ENCODE data around the gene PITRM1.

Gene PITRM1

GRCh38 chr10:3102720-3103427 is 69.7 kb downstream of the PITRM1 start:
- DNase-seq (ENCODE audit: low read depth in 2 of 2), result no peak

GRCh38 chr10:3100856-3101640 is 71.5 kb downstream of the PITRM1 start:
- DNase-seq (ENCODE audit: low read depth in 2 of 2), result no peak

- no peak for DNase-seq (ENCODE audit: low read depth in 2 of 2)
Measured at GRCh38 chr10:3100093-3100792, 72.3 kb downstream of the PITRM1 start.

- DNase-seq (ENCODE audit: low read depth in 2 of 2), result no peak
Measured at GRCh38 chr10:3099291-3100092, 73.1 kb downstream of the PITRM1 start.

- DNase-seq (ENCODE audit: low read depth in 2 of 2), result no peak
Measured at GRCh38 chr10:3098689-3099088, 73.9 kb downstream of the PITRM1 start.

GRCh38 chr10:3097160-3097559 is 75.4 kb downstream of the PITRM1 start:
- no peak for DNase-seq (ENCODE audit: low read depth in 2 of 2)

- no peak for DNase-seq (ENCODE audit: low read depth in 2 of 2)
Measured at GRCh38 chr10:3096149-3096548, 76.4 kb downstream of the PITRM1 start.

GRCh38 chr10:3095373-3096139 is 77.0 kb downstream of the PITRM1 start:
- DNase-seq (ENCODE audit: low read depth in 2 of 2), result peak; percentile 35 to 52

GRCh38 chr10:3094609-3095036 is 78.0 kb downstream of the PITRM1 start:
- DNase-seq (ENCODE audit: low read depth in 2 of 2), result no peak

GRCh38 chr10:3093996-3094395 is 78.6 kb downstream of the PITRM1 start:
- DNase-seq (ENCODE audit: low read depth in 2 of 2), result no peak

GRCh38 chr10:3091921-3092320 is 80.7 kb downstream of the PITRM1 start:
- DNase-seq (ENCODE audit: low read depth in 2 of 2), result no peak

GRCh38 chr10:3090914-3091787 is 81.4 kb downstream of the PITRM1 start:
- peak; percentile 23 to 57 for DNase-seq (ENCODE audit: low read depth in 2 of 2)

GRCh38 chr10:3090388-3090787 is 82.2 kb downstream of the PITRM1 start:
- no peak for DNase-seq (ENCODE audit: low read depth in 2 of 2)
